Raji (cell line): ENCODE results near the gene DIS3L2.

Experiments
- POLR2A ChIP-seq: IDR thresholded peaks from 2 replicates; pipeline ENCODE4 v1.6.1; 2011; ENCODE audit warnings: low read depth, low read length, control low read depth; ENCODE audit not compliant: insufficient read depth

The DIS3L2 gene

DNA sequence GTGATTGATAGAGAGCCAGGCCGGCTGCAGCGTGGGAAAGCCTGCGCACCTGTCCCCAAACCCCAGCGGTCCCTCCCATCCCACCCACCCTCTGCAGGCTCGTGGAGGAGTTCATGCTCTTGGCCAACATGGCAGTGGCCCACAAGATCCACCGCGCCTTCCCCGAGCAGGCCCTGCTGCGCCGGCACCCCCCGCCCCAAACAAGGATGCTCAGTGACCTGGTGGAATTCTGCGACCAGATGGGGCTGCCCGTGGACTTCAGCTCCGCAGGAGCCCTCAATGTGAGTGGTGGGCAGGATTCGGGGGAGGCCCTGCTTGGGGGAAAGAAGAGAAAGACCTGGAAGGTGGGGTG is 368.2 kb downstream of the DIS3L2 start:
- no peak for TF ChIP-seq POLR2A

DNA sequence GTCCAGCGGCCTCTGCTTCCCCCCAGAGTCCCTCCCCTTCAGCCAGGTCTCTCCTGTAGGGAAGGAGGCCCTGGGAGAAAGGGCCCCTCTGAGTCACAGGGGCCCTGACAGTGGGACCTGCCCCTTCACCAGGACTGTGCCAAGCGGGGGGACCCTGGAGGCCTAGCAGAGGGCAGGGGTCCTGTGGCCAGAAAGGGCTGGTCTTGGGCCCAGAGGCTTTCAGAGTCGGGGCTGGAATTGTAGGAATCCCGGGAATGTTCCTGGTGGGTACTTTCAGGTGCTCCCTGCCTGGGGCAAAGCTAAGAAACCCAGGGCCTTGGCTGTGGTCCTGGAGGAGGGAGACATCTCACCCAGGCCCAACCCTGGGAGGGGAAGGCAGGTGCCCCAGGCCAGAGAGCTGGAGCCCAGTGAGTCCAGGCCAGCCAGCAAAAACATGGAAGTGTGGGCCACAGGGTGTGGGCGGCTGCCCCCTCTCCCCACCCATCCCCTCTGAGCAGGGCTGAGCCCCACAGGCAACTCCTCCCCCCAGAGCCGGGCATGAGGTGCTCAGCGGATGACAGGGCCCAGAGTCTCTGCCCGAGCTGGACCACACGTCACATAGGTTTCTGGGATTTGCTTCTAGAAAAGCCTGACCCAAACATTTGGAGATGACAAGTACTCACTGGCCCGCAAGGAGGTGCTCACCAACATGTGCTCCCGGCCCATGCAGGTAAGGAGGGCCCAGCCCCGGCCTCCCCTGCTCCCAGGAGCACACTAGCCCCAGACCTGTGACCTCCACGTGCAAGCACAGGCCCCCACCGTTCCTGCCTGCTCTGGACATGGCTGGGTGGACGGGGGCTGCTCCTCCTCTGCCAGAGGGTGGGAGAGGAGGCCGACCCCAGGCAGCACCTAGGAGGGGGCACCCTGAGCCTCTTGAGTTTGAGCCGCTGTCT is 368.8 kb downstream of the DIS3L2 start:
- no peak for TF ChIP-seq POLR2A

DNA sequence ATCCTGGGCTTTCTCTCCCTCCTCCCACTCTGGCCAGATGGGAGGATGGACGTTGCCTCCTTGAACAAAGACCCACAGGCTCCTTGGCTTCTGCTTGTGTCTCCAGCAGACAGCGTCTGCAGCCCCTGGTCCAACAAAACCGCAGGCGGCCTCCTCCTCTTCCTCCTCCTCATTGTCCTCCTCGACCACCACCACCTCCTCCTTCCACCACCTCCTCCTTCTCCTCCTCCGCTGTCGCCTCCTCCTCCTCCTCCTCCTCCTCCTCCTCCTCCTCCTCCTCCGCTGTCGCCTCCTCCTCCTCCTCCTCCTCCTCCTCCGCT is 371.4 kb downstream of the DIS3L2 start:
- TF ChIP-seq POLR2A: no peak

DNA sequence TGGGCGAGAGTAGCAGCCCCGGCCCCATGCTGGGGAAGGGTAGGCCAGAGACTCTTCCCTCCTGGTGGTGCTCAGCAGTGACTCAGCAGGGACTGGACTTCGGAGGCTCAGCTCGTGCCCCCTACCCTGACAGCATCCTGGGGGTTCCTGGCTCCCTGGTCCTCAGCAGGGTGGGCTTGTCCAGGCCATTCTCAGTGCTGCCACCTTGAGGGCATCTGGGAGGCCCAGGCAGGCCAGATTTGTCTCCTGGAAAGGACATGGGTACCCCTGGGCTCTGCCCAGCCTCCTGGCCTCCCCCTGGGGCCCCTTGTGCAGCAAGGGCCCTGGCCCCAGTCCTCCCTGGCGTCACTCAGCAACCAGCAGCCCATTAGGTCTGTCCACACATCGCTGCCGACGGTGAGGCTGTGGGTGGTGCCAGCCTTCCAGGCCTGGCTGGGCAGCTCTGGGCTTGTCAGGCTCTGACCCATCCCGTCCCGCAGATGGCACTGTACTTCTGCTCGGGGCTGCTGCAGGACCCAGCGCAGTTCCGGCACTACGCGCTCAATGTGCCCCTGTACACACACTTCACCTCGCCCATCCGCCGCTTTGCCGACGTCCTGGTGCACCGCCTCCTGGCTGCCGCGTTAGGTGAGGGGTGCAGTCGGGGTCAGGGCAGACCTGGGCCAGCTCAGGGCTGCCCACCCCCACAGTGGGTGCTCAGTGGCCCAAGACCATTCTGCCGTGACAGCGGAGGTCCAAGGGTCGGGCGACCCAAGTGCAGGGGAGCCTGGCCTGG is 372.0 kb downstream of the DIS3L2 start:
- TF ChIP-seq POLR2A: no peak

DNA sequence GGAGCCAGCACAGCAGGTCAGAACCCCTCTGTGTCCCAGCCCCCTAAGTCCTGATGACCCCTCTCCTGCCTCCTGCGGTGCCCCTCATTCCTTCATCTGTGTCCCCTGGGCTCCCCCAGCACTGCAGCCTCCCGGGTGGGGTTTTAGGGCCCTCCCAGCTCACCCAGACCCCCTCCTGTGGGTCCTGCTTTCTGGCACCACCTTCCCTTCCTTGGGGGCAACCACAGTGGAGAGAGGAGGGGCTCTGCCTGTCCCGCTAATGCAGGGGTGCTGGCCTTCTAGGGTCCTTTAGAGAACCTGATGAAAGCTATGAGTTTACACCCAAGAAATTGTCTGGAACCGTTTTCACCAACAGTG is 374.3 kb downstream of the DIS3L2 start:
- TF ChIP-seq POLR2A: no peak

DNA sequence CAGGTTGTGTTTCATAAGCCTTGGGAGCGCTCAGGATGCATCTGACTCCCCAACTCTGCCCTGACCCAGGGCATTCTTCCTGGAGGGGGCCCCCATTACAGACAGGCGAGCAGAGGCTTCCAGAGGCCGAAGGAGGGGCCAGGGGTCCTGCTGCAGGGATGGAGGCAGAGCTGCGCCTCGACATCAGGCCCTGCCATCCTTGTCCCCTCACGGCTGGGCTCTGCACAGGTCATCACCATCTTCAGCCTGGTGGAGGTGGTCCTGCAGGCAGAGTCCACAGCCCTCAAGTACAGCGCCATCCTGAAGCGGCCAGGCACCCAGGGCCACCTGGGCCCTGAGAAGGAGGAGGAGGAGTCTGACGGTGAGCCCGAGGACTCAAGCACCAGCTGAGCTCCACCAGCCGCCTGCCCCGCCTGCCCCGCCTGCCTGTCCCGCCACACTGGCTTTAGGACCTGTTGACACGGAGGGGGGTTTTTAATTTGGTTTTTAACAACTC is 374.8 kb downstream of the DIS3L2 start:
- no peak for TF ChIP-seq POLR2A

DNA sequence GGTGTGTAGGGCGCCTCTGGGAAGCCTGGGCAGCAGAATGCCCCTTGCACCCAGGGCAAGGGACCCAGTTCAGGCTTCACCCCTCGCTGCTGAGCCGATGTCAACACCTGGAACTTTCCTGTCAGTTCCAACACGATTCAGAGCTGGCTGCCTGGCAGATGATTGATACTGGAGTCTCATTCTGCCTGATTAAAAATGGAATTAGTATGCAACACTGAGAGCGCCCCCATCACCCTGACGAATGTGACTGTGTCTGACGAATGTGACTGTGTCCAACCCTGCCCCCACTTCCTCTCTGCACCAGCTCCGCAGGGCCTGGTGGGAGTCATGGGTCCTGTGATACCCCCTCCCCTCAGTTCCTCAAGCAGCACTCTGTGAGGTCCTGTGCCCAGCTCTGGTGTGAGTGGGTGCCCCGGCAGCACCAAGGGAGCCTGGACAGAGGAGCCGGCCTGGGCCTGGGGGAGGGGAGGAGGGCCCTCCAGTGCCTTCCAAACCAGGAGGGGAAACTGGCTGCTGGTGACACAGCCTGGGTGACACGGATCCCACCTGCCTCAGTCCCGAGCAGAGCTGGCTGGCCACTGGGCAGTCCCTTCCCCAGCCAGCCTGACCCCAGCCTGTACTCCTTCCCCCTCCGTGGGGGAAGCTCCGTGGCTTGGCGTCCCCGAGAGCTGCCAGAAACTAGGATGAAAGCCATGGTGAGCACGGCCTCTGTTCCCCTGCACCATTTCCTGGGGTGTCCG is 375.6 kb downstream of the DIS3L2 start:
- TF ChIP-seq POLR2A: no peak

DNA sequence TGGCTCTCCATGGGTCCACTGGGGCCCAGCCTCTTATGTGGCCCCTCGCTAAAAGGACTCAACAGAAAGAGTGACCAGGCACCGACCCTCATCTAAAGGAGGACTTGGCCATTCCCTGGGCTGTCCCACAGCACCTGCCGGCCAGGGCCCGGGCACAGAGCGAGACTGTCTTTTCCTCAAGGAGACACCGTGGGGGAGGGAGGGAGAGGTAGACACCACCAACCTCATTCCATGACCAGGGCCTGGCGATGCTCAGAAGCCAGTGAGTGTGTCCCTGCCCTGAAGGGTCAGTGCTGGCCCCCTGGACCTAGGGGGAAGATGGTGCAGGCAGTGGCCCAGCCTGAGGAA is 377.2 kb downstream of the DIS3L2 start:
- no peak for TF ChIP-seq POLR2A

DNA sequence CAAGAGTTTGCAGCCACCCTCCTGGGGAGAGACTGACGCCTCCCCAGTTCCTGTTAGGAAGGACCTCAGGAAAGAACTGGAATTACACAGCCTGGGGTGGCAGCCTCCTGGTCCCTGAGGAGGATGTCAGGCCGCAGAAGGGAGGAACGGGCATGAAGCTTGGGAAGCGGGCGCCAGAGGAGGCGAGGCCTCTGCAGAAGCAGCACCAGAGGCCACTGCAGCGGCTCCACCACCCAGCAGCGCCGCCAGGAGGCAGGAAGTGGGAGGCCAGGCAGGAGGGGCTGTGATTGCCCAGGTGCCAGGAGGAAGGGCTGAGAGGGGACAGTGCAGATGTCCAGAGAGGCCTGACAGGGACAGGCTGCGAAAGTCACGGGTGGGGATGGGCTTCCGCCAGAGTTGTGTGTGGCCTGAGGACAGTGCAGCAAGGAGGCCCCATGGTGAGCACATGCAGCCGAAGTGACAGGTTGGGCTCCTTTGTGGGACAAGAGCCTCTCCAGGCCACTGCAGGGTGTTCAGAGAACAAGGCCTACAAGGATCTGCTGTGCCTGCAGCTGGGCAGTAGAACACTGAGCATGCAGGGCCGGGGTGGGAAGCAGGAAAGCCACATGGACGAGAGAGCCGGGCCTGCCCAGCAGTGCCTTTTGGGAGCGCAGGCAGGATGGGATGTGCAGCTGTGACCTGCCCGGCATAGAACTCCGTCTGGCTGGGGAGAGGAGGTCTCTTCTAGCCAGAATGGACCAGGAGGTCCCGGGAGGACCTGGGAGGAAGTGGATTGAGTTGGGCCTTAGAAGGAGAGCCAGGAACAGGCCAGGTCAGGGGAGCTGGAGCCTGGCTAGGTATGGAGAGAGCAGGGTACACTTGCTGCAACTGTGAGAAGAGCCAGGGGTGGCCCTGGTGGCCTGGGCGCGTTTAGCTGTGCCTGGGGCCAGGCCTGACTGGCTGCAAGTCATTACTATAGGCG is 377.9 kb downstream of the DIS3L2 start:
- TF ChIP-seq POLR2A: no peak

DNA sequence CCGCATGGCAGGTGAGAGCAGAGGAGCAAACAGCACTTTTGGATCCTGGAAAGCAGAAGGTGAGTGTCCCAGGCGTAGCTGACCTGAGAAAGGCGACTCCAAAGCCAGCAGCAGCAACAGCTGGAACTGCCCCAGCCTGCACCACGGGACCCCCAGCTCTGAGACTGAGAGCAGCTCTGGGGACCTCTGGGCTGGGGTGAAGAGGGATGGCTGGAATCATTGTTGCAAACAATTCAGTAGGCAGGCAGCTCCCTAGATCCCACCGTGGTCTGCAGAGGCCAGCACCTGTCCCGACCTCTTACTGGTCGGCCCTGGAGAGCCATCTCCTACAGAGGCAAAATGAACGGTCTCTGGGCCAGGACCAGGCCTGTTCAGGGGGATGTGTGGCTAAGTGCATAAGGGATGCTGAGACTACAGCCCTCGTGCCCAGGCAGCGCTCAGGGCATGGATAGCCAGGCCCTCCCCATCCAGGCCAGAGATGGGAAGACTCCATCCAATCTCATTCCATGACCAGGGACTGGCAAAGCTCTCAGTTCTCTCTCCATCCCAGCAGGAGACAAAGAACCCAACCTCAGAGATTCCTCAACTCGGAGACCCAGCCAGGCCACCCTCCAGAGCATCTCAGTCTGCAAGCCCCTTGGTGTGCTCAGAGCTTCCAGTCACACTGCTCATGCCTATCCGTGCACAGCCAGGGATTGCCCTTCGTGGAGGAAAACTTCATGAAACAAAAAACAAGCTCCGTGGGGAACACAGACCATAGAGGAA is 378.8 kb downstream of the DIS3L2 start:
- no peak for TF ChIP-seq POLR2A

DNA sequence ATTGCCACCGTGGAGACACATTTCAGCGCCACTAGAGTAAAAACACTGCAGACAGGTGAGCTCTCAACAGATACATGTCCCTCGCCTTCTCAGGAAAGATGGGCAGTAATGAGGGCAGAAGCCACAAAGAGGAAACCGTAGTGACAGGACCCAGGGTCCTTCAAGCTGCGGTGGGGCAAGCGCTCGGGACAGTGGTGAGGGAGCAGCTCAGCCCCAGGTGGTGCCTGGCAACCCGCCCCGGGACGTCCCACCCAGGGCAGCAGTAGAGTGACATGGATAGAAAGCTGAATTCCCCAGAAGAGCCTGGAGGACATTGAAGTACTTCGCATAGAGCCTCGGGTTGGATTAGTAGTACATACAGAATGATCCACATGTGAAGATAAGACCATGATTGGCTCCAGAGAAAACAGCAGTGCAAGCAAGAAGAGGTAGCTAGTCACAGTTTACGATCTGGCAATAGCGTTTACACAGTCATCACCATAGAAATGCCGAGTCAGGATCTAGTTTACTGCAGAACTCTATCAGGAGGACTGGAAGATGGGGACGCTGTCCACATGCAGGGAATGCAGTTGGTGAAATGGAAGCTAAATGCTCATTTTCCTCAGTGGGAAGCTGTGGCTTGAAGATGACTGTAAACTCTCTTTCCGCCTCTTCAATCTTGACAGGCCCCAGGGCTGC is 379.7 kb downstream of the DIS3L2 start:
- no peak for TF ChIP-seq POLR2A

DNA sequence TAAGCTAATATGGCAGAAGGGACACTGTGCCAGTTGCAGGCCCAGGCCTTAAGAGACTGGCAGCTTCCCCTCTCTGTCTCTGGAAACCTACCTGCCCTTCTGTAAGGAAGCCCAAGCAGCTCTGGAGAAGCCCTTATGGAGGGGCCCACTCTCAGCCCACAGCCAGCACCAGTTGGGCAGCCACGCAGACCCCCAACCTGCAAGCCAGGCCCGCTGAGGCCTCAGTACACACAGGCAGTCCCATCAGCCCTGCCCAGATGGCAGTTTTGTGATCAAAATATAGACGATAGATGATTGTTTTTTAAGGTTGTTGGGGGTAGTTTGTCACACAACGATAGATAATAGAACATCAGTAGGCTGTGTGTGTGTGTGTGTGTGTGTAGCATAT is 380.2 kb downstream of the DIS3L2 start:
- TF ChIP-seq POLR2A: no peak

DNA sequence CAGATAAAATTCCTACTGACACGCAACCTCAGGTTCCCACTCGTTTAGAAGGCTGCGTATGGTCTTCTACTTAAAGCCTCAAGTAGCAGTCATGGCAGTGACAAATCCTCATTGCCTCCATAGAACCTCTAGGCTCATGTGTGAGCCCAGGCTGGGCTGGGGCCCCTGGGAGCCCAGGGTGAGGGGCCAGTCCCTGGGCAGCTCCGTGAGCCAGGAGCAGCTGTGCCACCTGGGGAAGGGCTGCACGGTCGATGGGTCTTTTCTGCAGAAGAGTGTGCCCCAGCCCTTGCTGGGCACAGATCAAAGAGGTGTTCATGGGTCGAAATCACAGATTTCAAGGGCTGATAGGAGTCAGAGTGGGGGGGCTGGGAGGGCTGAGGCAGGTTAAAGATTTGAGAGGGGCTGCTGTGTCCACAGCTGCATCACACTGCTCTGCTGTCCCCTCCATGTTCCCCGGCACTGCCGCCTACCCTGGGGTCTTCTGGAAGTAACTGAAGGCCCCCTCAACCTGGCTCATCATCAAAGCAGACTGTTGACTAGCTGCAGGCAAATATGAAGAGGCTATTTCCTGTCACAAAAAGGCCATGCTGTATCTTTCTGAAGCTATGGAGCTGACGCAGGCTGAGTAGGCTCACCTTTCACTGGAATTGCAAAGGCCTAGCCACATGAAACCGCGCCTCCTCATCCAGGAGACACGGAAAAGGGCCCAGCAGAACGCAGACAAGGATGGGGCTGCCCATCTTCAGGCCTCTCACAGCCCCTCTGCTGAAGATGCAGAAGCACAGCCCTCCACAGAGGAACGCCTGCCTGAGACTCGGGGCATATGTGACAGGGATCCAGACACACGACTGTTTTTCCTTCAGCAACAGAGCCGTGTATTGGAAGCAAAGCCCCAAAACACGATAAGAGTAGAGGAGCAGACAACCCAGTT is 381.4 kb downstream of the DIS3L2 start:
- TF ChIP-seq POLR2A: no peak

DNA sequence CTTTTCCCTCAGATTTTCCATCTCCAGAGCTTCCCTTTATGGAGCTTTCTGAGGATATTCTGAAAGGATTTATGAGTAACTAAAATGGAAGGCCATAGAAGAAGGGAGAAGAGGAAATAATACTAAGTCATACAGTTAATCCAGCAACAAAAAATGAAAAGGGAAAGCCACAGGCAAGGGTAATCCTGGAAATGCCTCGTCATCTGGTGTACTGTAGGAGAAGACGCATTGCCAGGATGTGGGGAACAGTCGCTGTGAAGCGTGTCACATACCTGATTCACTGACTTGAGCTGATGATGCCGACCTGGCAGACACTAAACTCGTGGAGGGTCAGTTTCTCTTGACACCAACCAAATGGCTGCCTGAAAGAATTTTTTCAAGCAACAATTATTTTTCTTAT is 382.3 kb downstream of the DIS3L2 start:
- no peak for TF ChIP-seq POLR2A
